HG03457 (cell line): ENCODE measurements around the gene FBXW12.
"Not testable (repeated sequence)": the region's sequence is repeated elsewhere in the genome, so short reads cannot be mapped to it uniquely, and the experiment has no call there.

Experiments
- ATAC-seq: cut with Tn5 transposase; IDR thresholded peaks from one replicate; pipeline ENCODE4 v1.9.1; 2021; ENCODE audit warnings: moderate number of reproducible peaks; ENCODE audit not compliant: unreplicated experiment

Gene FBXW12

GRCh38 chr3:48371651-48372376, at the start of gene FBXW12:
FBXW12 (plus strand) TSS chr3:48372219; CDS start chr3:48372768, 549 bp downstream.
- no peak for ATAC-seq

GRCh38 chr3:48331706-48332435, 40.1 kb upstream of the FBXW12 start:
- not testable (repeated sequence) for ATAC-seq

- not testable (repeated sequence) for ATAC-seq
These were observed 38.4 kb upstream of the FBXW12 start, which contains the start of gene SPINK8 for GRCh38 chr3:48333346-48334245. SPINK8 (minus strand) TSS chr3:48333661; CDS start chr3:48328341, 5,320 bp downstream.

GRCh38 chr3:48334605-48335004, 37.4 kb upstream of the FBXW12 start:
- ATAC-seq = no peak

GRCh38 chr3:48335286-48335685, 36.7 kb upstream of the FBXW12 start:
- not testable (repeated sequence) for ATAC-seq

- not testable (repeated sequence) for ATAC-seq
These were observed 34.5 kb upstream of the FBXW12 start for GRCh38 chr3:48337536-48337935.

- no peak for ATAC-seq
These were observed 33.4 kb upstream of the FBXW12 start for GRCh38 chr3:48338635-48339034.

GRCh38 chr3:48343432-48343831, 28.6 kb upstream of the FBXW12 start:
- no peak for ATAC-seq

GRCh38 chr3:48344867-48345507, 27.0 kb upstream of the FBXW12 start:
- ATAC-seq = no peak

GRCh38 chr3:48345946-48346572, 26.0 kb upstream of the FBXW12 start:
- no peak for ATAC-seq

- ATAC-seq = no peak
These were observed 24.5 kb upstream of the FBXW12 start for GRCh38 chr3:48347500-48347899.

- ATAC-seq = no peak
These were observed 19.5 kb upstream of the FBXW12 start for GRCh38 chr3:48352546-48352945.

GRCh38 chr3:48353987-48354386, 18.0 kb upstream of the FBXW12 start:
- ATAC-seq = no peak

GRCh38 chr3:48356419-48356818, 15.6 kb upstream of the FBXW12 start:
- ATAC-seq = no peak

GRCh38 chr3:48361928-48362327, 10.1 kb upstream of the FBXW12 start:
- ATAC-seq = no peak

GRCh38 chr3:48364840-48365239, 7.2 kb upstream of the FBXW12 start:
- no peak for ATAC-seq

GRCh38 chr3:48367201-48367600, 4.8 kb upstream of the FBXW12 start:
- no peak for ATAC-seq

GRCh38 chr3:48369693-48370332, 2.2 kb upstream of the FBXW12 start:
- no peak for ATAC-seq

GRCh38 chr3:48370333-48370713, 1.7 kb upstream of the FBXW12 start:
- ATAC-seq = no peak

- ATAC-seq = no peak
These were observed 355 bp downstream of the FBXW12 start for GRCh38 chr3:48372377-48372770.
